ENCODE data around the gene RD3L. TPM values are rescaled to one million over a fixed set of nuclear protein-coding genes. Genes with fewer than 3 reads are reported as not detected.

The RD3L gene
- total RNA-seq, 1 experiment from 2014 or later, result not detected

- H2AFZ ChIP-seq (ENCODE audit: low read length), result no peak overlapping the region
- H3K23me2 ChIP-seq (ENCODE audit: insufficient read length, low read depth, low read length, poor library complexity, severe bottlenecking), result no peaks in the 10 kb centered on the region
- no peaks in the 10 kb centered on the region for H3K4me1 ChIP-seq (ENCODE audit: insufficient read depth, low read length)
- Mint-ChIP-seq H3K36me3 (ENCODE audit: insufficient read depth in 1 of 3, low read depth in 3 of 3) (peaks cover 6 to 22% (median 11%) of the 10 kb centered on the region in 3 experiments; a peak in 6 of 7 replicates), H3K4me1 (no peaks in the 10 kb centered on the region), H3K9me3 (peaks cover 50 to 53% of the 10 kb centered on the region in 2 experiments), H3K27me3 (ENCODE audit: low read depth) (peaks cover 3% of the 10 kb centered on the region; the same call in 1 of the 2 replicates), H3K4me3 (no peak overlapping the region), H3K27ac (no peak overlapping the region)
- H3K23ac ChIP-seq (ENCODE audit: insufficient read length, low read depth, low read length), result no peak overlapping the region
- H2BK20ac ChIP-seq (ENCODE audit: low read depth, low read length, poor library complexity, severe bottlenecking), result no peak overlapping the region
- no peak overlapping the region for H4K5ac ChIP-seq (ENCODE audit: insufficient read length, low read depth, low read length)
- H2BK12ac ChIP-seq (ENCODE audit: insufficient read length, low read depth, low read length), result no peak overlapping the region
- no peak overlapping the region for H3K4me2 ChIP-seq (ENCODE audit: insufficient read depth, insufficient read length, low read length)
- H3K14ac ChIP-seq (ENCODE audit: insufficient read depth, low read length), result no peak overlapping the region
- H2BK5ac ChIP-seq (ENCODE audit: insufficient read length, low read length), result no peak overlapping the region
- H4K91ac ChIP-seq (ENCODE audit: insufficient read length, low read depth, low read length), result no peak overlapping the region
- no peaks in the 10 kb centered on the region for H4K20me1 ChIP-seq (ENCODE audit: control insufficient read depth, insufficient read depth, insufficient read length)
- no peak overlapping the region for H2BK15ac ChIP-seq (ENCODE audit: low read depth, low read length)
- WGBS (ENCODE audit: extremely low coverage, insufficient read length, low lambda C conversion rate), result no CpG with 5 or more reads among the region's 5 CpGs
- H4K8ac ChIP-seq (replicated peaks; ENCODE audit: insufficient read length, low read depth, low read length), result no peak overlapping the region
- H3K79me2 ChIP-seq (ENCODE audit: insufficient read depth, low read length), result no peaks in the 10 kb centered on the region
- no peaks in the 10 kb centered on the region for H3K9me3 ChIP-seq (ENCODE audit: control insufficient read depth, low read depth, low read length)
- no peak overlapping the region for H3K4ac ChIP-seq (ENCODE audit: low read depth, low read length)
- H3K56ac ChIP-seq (ENCODE audit: insufficient read length, low read depth, low read length), result no peak overlapping the region
- no peak for TF ChIP-seq CTCF (conservative IDR thresholded peaks at IDR 0.05)
- no peak overlapping the region for H3K9ac ChIP-seq (ENCODE audit: extremely low read depth, insufficient read length, low read length)
- no peaks in the 10 kb centered on the region for H3K27me3 ChIP-seq (ENCODE audit: insufficient read depth, low read length)
- no peaks in the 10 kb centered on the region for H3K79me1 ChIP-seq (ENCODE audit: insufficient read depth, low read depth, low read length, poor library complexity, severe bottlenecking)
- H2BK120ac ChIP-seq (ENCODE audit: low read depth, low read length, poor library complexity, severe bottlenecking), result no peak overlapping the region
- H3K27ac ChIP-seq (ENCODE audit: insufficient read length, low read depth, low read length), result no peak overlapping the region
- H3K18ac ChIP-seq (ENCODE audit: insufficient read length, low read depth, low read length), result no peak overlapping the region
- H2AK5ac ChIP-seq (ENCODE audit: insufficient read length, low read length), result no peak overlapping the region
- no peak overlapping the region for H3T11ph ChIP-seq (ENCODE audit: low read length)
- no peak for DNase-seq
Measured at GRCh38 chr14:103984196-103984595, 41.9 kb upstream of the RD3L start.

All from H9 (cell line).